ENCODE results near the gene MUC2.

Gene MUC2

DNA sequence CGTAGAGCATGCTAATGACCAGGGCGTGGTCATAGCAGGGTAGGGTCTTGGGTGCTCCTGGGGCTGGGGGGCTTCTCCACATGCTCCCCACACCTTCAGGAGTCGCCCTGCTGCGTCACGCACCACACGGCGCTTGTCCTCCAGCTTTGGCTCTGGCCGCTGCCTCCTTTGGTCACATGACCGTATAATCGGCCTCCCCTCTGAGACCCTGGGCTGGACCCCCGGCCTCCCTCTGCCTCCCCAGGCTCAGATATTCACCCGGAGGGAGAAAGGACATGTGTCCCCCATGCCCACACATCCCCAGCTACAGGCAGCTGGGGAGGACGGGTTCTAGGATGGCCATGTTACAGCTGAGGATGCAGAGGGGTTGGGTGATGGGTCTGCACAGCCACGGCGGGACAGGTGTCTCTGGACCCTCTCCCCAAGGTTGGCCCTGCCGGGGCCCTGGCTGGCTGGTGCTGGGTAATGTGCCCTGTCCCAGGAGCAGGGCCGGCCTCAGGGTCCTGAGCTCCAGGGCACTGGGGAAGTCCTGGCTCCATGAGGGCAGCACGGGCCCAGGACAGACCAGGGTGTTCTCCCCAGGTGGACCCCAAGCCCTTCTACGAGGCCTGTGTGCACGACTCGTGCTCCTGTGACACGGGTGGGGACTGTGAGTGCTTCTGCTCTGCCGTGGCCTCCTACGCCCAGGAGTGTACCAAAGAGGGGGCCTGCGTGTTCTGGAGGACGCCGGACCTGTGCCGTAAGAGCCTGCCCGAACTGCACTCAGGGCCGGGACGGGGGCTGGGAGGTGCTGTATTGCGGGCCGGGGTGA lies 14.5 kb downstream of the MUC2 start:
- DNase-seq: no peak

GRCh38 chr11:1089738-1090599 lies 15.3 kb downstream of the MUC2 start:
- no peak for DNase-seq

DNA sequence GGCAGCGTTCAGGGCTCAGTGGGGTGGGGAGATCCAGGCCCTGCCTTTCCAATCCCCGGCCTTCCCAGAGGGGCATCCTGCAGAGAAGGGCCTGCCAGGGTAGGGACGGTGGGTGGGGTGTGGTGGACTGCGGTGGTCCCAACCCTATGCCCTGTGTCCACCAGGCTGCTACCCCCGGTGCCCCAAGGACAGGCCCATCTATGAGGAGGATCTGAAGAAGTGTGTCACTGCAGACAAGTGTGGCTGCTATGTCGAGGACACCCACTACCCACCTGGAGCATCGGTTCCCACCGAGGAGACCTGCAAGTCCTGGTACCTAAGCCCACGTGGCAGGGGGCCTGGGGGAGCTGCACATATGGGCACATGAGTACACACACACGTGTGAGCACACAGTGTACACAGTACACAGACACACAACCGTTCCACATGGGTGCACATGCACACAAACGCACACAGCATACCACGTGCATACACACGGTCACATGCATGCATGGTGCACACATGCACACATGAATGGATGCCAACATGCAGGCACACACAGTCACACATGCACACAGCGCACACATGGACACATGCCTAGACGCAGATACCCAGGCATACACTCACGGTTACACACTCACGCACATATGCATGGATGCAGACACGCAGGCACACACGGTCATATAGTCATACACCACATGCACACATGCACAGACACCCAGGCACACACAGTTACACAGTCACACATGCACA lies 16.1 kb downstream of the MUC2 start:
- no peak for DNase-seq

- no peak for DNase-seq
Measured at GRCh38 chr11:1091332-1092083, 16.8 kb downstream of the MUC2 start.

GRCh38 chr11:1092145-1092670 lies 17.5 kb downstream of the MUC2 start:
- DNase-seq: no peak

DNA sequence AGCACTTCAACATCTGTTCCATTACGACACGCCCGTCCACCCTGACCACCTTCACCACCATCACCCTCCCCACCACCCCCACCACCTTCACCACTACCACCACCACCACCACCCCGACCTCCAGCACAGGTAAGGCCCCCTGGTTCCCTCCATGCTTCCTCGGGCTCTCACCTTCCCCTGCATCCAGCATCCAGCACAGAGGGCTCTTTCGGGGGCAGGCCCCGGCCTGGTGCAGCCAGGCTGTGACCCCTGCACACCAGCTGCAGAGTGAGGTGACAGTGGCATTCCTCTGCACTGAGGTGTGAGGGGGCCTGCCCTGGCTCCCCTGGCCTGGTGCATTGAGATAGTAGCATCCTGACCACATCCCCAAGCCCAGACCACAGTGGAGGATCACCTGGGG lies 18.2 kb downstream of the MUC2 start:
- no peak for DNase-seq

DNA sequence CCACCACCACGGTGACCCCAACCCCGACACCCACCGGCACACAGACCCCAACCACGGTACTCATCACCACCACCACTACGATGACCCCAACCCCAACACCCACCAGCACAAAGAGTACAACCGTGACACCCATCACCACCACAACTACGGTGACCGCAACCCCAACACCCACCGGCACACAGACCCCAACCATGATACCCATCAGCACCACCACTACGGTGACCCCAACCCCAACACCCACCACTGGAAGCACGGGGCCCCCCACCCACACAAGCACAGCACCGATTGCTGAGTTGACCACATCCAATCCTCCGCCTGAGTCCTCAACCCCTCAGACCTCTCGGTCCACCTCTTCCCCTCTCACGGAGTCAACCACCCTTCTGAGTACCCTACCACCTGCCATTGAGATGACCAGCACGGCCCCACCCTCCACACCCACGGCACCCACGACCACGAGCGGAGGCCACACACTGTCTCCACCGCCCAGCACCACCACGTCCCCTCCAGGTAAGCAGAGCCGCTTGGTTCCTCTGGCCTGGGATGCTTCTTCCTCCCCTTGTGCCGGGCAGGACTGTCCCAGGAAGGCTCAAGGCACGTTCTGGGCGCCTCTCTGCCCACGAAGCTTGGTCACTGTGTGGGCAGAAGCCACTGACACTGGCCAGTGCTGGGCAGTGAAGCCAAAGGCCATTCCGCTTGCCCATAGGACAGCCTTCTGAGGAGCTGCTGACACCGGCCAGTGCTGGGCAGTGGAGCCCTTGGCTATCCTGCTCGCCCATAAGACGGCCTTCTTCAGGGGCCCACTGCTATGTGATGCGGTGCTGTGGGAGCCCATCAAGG lies 25.1 kb downstream of the MUC2 start:
- DNase-seq: no peak

DNA sequence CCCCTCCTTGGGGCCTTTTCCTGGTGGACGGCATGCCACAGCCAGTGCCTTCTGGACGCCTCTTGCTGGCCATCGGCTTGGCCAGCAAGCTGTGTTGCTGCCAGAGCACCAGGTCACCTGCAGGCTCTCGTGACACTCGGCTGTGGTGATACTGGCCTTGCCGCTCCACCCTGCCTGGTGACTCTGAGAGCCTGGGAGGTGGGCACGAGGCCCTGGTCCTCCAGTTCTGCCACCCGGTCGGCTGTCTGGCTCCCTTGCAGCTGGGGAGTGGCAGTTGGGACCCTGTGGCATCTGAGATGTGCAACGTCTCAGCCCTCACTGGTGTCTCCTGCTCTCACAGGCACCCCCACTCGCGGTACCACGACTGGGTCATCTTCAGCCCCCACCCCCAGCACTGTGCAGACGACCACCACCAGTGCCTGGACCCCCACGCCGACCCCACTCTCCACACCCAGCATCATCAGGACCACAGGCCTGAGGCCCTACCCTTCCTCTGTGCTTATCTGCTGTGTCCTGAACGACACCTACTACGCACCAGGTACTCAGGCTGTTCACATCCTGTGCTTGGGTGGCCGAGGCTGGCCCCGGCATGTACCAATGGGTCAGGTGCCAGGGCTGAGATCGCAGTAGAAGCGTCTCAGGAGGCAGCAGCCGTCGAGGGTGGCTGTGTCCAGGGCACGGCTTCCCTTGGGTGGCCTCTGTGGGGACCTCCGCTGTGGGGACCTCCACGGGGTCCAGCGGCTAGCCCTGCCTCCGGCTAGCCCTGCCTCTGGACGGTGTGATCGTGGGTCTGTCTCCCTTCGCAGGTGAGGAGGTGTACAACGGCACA lies 26.0 kb downstream of the MUC2 start:
- DNase-seq: no peak

- DNase-seq: no peak
Measured at GRCh38 chr11:1101318-1102089, 26.8 kb downstream of the MUC2 start.

DNA sequence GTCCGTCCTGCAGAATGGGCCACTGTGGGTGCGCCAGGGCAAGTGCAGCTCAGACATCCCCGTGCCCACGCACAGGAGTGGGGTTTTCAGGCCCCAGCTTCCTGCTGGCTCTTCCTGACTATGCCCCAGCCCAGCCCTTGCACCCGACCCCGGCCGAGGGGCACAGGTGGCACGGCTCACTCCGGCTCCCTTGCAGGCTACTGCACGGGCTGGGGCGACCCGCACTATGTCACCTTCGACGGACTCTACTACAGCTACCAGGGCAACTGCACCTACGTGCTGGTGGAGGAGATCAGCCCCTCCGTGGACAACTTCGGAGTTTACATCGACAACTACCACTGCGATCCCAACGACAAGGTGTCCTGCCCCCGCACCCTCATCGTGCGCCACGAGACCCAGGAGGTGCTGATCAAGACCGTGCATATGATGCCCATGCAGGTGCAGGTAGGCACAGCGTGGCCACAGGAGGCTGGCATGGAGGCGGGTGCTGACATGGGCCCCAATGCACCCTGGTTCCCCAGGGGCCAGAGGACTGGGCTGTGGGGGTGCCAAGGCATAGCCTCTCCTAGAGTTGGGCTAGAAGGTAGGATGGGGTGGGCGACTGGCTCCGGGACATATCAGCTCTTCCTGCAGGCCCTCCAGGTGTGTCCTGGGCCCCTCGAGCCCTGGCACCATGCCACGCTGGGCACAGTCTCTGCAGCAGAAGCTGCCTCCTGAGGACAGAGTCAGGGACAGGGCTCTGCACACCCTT lies 27.7 kb downstream of the MUC2 start:
- DNase-seq: no peak

DNA sequence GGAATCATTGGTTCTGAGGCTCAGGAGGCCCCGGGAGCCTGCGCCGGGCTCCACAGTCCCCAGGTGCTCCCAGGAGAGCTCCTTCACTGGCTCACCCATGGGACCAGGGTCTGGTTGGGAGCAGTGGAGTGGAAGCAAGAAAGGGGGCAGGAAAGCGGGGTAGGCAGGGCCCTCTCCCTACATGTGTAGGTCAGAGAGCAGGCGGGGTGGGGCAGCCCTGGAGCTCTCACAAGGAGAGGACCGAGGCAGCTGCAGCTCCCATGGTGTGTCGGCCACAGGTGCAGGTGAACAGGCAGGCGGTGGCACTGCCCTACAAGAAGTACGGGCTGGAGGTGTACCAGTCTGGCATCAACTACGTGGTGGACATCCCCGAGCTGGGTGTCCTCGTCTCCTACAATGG lies 28.3 kb downstream of the MUC2 start:
- no peak for DNase-seq

- DNase-seq: no peak
Measured at GRCh38 chr11:1103401-1104360, 29.0 kb downstream of the MUC2 start.

DNA sequence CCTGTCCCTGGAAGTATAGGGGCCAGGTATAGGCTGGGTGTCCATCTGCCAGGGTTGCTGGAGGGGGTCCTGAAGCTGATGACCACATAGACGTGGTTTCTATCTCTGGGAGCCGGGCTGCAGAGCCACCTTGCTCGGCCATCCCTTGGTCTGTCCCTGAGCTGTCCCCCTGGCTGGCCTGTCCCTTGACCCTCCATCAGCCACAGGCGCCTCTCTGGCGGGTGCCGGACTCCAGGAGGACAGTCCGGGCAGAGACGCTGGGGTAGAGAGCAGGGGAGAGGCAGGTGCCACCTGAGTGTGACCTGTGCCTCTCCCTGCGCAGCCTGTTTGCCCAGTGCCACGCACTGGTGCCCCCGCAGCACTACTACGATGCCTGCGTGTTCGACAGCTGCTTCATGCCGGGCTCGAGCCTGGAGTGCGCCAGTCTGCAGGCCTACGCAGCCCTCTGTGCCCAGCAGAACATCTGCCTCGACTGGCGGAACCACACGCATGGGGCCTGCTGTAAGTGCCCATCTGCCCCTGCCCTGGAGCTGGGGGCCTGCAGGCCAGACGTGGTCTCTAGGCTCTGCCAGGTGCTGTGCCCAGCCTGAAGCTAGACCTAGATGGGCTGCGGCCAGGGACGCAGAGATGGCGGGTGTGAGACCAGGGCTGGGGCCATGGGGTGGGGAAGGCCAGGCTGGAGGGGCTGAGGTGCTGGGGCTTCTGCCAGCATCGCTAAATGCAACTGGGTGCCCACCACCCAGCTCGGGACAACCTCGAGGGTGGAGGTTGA lies 29.9 kb downstream of the MUC2 start:
- DNase-seq: no peak

GRCh38 chr11:1105183-1105565 lies 30.5 kb downstream of the MUC2 start:
- DNase-seq: no peak

DNA sequence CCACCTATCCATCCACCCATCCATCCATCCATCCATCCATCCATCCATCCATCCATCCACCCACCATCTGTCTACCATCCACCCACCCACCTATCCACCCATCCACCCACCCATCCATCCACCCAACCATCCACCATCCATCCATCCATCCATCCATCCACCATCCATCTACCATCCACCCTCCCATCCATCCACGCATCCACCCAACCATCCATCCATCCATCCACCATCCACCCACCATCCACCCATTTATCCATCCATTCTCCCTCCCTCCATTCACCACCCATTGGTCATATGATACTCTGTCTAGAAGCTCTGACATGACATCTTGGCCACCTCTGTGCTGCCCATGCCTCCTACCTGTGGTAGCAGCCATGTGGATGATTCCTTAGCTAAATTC lies 31.7 kb downstream of the MUC2 start:
- DNase-seq: no peak

DNA sequence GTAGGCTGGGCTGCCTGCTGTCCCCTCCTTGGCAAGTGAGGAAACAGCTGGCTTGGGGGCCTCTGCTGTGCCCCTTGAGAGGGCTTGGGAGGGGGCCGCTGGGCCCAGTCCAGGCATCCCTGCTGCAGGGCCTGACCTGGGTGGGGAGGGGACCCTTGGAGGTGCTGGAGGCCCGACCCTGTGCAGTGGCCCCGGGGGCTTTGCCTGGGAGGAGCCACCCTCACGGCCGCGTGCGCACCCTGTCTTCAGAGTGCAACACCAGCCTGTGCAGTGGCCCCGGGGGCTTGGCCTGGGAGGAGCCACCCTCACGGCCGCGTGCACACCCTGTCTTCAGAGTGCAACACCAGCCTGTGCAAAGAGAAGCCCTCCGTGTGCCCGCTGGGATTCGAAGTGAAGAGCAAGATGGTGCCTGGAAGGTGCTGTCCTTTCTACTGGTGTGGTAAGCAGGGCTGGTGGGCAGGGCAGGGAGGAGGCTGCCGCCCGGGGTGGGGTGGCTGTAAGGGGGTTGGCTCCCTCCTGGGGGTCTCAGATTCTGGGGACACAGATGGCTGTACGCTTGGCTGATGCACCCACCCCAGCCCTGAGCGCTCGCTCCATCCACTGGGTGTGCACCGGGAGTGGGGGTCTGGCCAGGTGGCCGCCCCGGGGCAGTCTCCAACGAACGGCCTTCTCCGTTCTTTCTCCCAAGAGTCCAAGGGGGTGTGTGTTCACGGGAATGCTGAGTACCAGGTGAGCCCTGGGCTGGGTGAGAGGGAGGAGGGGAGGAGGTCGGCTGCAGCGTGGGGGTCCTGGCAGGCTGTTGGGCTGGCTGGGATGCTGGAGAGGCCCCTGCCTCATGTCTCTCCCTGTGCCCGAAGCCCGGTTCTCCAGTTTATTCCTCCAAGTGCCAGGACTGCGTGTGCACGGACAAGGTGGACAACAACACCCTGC lies 32.9 kb downstream of the MUC2 start:
- no peak for DNase-seq

Data from NCI-H2029 treated with DMSO at 0.1 percent for 48 hours (cell line).